ENCODE results near the gene SUCO.
"Not testable (repeated sequence)": the region's sequence is repeated elsewhere in the genome, so short reads cannot be mapped to it uniquely, and the experiment has no call there.

SUCO gene

GRCh38 chr1:172609528-172609927 is 76.6 kb downstream of the SUCO start:
- in situ Hi-C loops (cut with MboI; ENCODE audit: low sequenced_read_pairs, unreplicated experiment), result no loop called here
- no peak for TF ChIP-seq CTCF (IDR thresholded peaks at IDR 0.05; ENCODE audit: borderline replicate concordance, control extremely low read depth, extremely low read depth, insufficient read depth, missing control alignments)
- DNase-seq (ENCODE audit: low spot score), result no peak

DNA sequence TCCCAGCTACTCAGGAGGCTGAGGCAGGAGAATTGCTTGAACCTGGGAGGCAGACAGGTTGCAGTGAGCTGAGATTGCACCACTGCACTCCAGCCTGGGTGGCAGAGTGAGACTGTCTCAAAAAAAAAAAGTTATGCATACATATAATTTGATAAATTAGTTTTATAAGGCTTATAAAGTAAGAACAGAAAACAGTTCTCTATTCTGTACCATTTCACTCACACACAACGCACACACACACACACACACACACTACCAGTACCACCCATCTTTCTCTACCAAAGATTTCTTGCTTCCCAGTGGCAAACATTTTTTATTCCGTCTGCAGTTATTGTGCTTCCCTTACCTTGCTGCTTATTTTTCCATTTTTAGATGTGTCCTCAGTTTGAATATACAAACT is 79.5 kb downstream of the SUCO start:
- no peak for DNase-seq (ENCODE audit: low spot score)
- in situ Hi-C loops (cut with MboI; ENCODE audit: low sequenced_read_pairs, unreplicated experiment), result no loop called here
- no peak for TF ChIP-seq CTCF (IDR thresholded peaks at IDR 0.05; ENCODE audit: borderline replicate concordance, control extremely low read depth, extremely low read depth, insufficient read depth, missing control alignments)

GRCh38 chr1:172613294-172613693 is 80.3 kb downstream of the SUCO start:
- TF ChIP-seq CTCF (IDR thresholded peaks at IDR 0.05; ENCODE audit: borderline replicate concordance, control extremely low read depth, extremely low read depth, insufficient read depth, missing control alignments), result no peak
- in situ Hi-C loops (cut with MboI; ENCODE audit: low sequenced_read_pairs, unreplicated experiment), result no loop called here
- no peak for DNase-seq (ENCODE audit: low spot score)

GRCh38 chr1:172616195-172616594 is 83.2 kb downstream of the SUCO start:
- TF ChIP-seq CTCF (IDR thresholded peaks at IDR 0.05; ENCODE audit: borderline replicate concordance, control extremely low read depth, extremely low read depth, insufficient read depth, missing control alignments), result no peak
- in situ Hi-C loops (cut with MboI; ENCODE audit: low sequenced_read_pairs, unreplicated experiment), result no loop called here
- no peak for DNase-seq (ENCODE audit: low spot score)

GRCh38 chr1:172616636-172617035 is 83.7 kb downstream of the SUCO start:
- no peak for DNase-seq (ENCODE audit: low spot score)

GRCh38 chr1:172620603-172621002 is 87.7 kb downstream of the SUCO start:
- in situ Hi-C loops (cut with MboI; ENCODE audit: low sequenced_read_pairs, unreplicated experiment); DNase-seq (ENCODE audit: low spot score): not testable (repeated sequence)

More at GRCh38 chr1:172616636-172617035, 83.7 kb downstream of the SUCO start:
- TF ChIP-seq CTCF (IDR thresholded peaks at IDR 0.05; ENCODE audit: borderline replicate concordance, control extremely low read depth, extremely low read depth, insufficient read depth, missing control alignments), result no peak
- in situ Hi-C loops (cut with MboI; ENCODE audit: low sequenced_read_pairs, unreplicated experiment), result no loop called here

DNA sequence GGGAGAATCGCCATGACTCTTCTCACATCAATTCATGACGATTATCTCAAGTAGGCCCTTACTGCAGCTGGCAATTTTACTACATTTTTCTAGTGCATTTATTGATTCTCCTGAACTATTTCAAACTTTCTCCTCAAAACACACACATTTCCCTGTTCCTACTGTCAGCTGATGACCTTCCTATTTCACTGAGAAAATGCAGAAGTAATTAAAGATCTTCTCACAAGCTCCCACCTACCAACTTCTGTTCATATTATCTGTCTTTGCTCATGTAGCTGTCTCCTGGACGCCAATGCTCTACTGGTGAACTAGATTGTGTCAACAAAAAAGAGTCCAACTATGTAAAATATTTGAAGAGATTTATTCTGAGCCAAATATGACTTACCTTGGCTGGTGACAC is 89.6 kb downstream of the SUCO start:
- TF ChIP-seq CTCF (IDR thresholded peaks at IDR 0.05; ENCODE audit: borderline replicate concordance, control extremely low read depth, extremely low read depth, insufficient read depth, missing control alignments), result no peak
- in situ Hi-C loops (cut with MboI; ENCODE audit: low sequenced_read_pairs, unreplicated experiment), result no loop called here
- DNase-seq (ENCODE audit: low spot score), result no peak
